ENCODE data around the gene KCNN2. TPM values are rescaled to one million over a fixed set of nuclear protein-coding genes. Genes with fewer than 3 reads are reported as not detected.

The KCNN2 gene
- total and polyA plus RNA-seq, 2 of the 4 experiments (the other 2 are of a cell fraction): 2.2 to 8.8 TPM

- POLR2A ChIA-PET (ENCODE audit: unreplicated experiment): no interaction called here
- Histone ChIP-seq H4K8ac (ENCODE audit: low read depth in 2 of 2, low read length in 2 of 2) (no peak overlapping the region), H3K79me1 (ENCODE audit: low read depth in 1 of 2, low read length in 2 of 2) (no peaks in the 10 kb centered on the region), H3K9ac (ENCODE audit: low read depth, low read length) (no peak overlapping the region), H3K4me3 (ENCODE audit: insufficient read depth, low read depth, low read length) (peak overlapping the region; percentile 76), H3K56ac (ENCODE audit: extremely low read depth, insufficient read depth, low read length) (no peak overlapping the region), H3K18ac (ENCODE audit: low read depth, low read length) (no peak overlapping the region), H3K4ac (ENCODE audit: low read depth, low read length) (no peak overlapping the region), H3K14ac (replicated peaks; ENCODE audit: low read depth, low read length) (no peak overlapping the region), H2BK5ac (ENCODE audit: low read depth, low read length, poor library complexity, severe bottlenecking) (no peak overlapping the region), H2AK9ac (replicated peaks; ENCODE audit: low read depth, low read length, poor library complexity) (peak overlapping the region; percentile 26), H3K23ac (ENCODE audit: low read depth, low read length) (no peak overlapping the region; the same call in 1 of the 2 replicates), H3K4me1 (ENCODE audit: control insufficient read depth, insufficient read depth, low read length) (no peaks in the 10 kb centered on the region), H3K27me3 (ENCODE audit: control insufficient read depth, insufficient read depth, low read length) (peaks cover 7% of the 10 kb centered on the region), H3K4me2 (ENCODE audit: low read depth, low read length) (peak overlapping the region; percentile 90), H3K27ac (ENCODE audit: insufficient read depth, low read length) (no peak overlapping the region), H3K9me1 (ENCODE audit: insufficient read depth, low read length) (no peaks in the 10 kb centered on the region), H3K36me3 (ENCODE audit: control insufficient read depth, insufficient read depth, low read length) (no peaks in the 10 kb centered on the region), H2BK15ac (ENCODE audit: low read depth, low read length) (no peak overlapping the region), H4K5ac (ENCODE audit: low read depth, low read length) (no peak overlapping the region), H2AFZ (replicated peaks; ENCODE audit: low read length, poor library complexity) (peak overlapping the region; percentile 93), H2BK120ac (ENCODE audit: low read depth, low read length) (no peak overlapping the region), H4K20me1 (ENCODE audit: insufficient read depth, low read length) (no peaks in the 10 kb centered on the region), H3K9me3 (ENCODE audit: control insufficient read depth, insufficient read depth, low read length) (no peaks in the 10 kb centered on the region), H2BK20ac (ENCODE audit: low read depth, low read length) (no peak overlapping the region), H2AK5ac (ENCODE audit: low read depth, low read length) (no peak overlapping the region), H4K91ac (ENCODE audit: insufficient read depth, low read depth, low read length) (no peak overlapping the region)
- WGBS, 2 experiments (ENCODE audit: extremely low coverage in 2 of 2, insufficient read length in 1 of 2): 3% methylated on average over 24 of the region's 62 CpGs; no CpG with 5 or more reads in 1 of the 2 experiments
- ATAC-seq (ENCODE audit: low read depth) (no peak), DNase-seq (peak; percentile 37)
- dilution Hi-C loops (cut with HindIII; ENCODE audit: low sequenced_read_pairs, unreplicated experiment): no loop called here
- intact Hi-C loops (cut with micrococcal nuclease): loop anchor here (10.0 kb wide), 1 partner anchor 702 kb away; no protein-coding TSS in a partner anchor
- in situ Hi-C loops (cut with MboI; ENCODE audit: low sequenced_read_pairs): loop anchor here (5.0 kb wide), 1 partner anchor 84 kb away; no protein-coding TSS in a partner anchor
- CTCF ChIA-PET: interaction anchor here (1.1 kb wide), 1 partner anchor 9 kb away, joined by 3 read pairs; no protein-coding TSS in a partner anchor
- BruUV-seq (replicated peaks): no TSS peak
- no peak for TF ChIP-seq RFX5 (IDR thresholded peaks at IDR 0.05; ENCODE audit: low read depth, low read length)
- no peak for TF ChIP-seq FOS (IDR thresholded peaks at IDR 0.05; ENCODE audit: low read depth, low read length)
Observed at GRCh38 chr5:114362977-114363761, 1.3 kb downstream of the KCNN2 start.

Measured in IMR-90 (cell line).